H9 (cell line): Measurements from ENCODE around the gene MKX. TPM values are rescaled to one million over a fixed set of nuclear protein-coding genes. Genes with fewer than 3 reads are reported as not detected.

ENCODE experiments used
- DNase-seq: peaks from one replicate; pipeline ENCODE4 v3.0.0-alpha.2; 2017
- H2AFZ ChIP-seq: one replicate; pipeline ENCODE4 v1.6.1; 2013; ENCODE audit warnings: mild to moderate bottlenecking, low read length, control low read depth, moderate library complexity
- H2AK5ac ChIP-seq: 2 replicates; pipeline ENCODE4 v1.6.1; 2013; ENCODE audit warnings: low read length, control low read depth, mixed read lengths; ENCODE audit not compliant: insufficient read length
- H2BK120ac ChIP-seq: one replicate; pipeline ENCODE4 v1.6.1; 2013; ENCODE audit warnings: low read depth, mild to moderate bottlenecking, low read length, control low read depth, inconsistent platforms; ENCODE audit not compliant: poor library complexity, severe bottlenecking
- H2BK12ac ChIP-seq: 2 replicates; pipeline ENCODE4 v1.6.1; 2013; ENCODE audit warnings: low read length, control low read depth, mixed read lengths, low read depth; ENCODE audit not compliant: insufficient read length
- H2BK15ac ChIP-seq: 2 replicates; pipeline ENCODE4 v1.6.1; 2013; ENCODE audit warnings: low read depth, low read length, control low read depth
- H2BK20ac ChIP-seq: one replicate; pipeline ENCODE4 v1.6.1; 2013; ENCODE audit warnings: low read depth, mild to moderate bottlenecking, low read length, control low read depth, inconsistent platforms; ENCODE audit not compliant: poor library complexity, severe bottlenecking
- H2BK5ac ChIP-seq: 2 replicates; pipeline ENCODE4 v1.6.1; 2013; ENCODE audit warnings: low read length, control low read depth, mixed read lengths; ENCODE audit not compliant: insufficient read length
- H3K14ac ChIP-seq: 2 replicates; pipeline ENCODE4 v1.6.1; 2013; ENCODE audit warnings: low read length, control low read depth; ENCODE audit not compliant: insufficient read depth
- H3K18ac ChIP-seq: 2 replicates; pipeline ENCODE4 v1.6.1; 2013; ENCODE audit warnings: low read depth, mild to moderate bottlenecking, mixed read lengths, low read length, control low read depth; ENCODE audit not compliant: insufficient read length
- H3K23ac ChIP-seq: 2 replicates; pipeline ENCODE4 v1.6.1; 2013; ENCODE audit warnings: low read length, control low read depth, mixed read lengths, low read depth; ENCODE audit not compliant: insufficient read length
- H3K23me2 ChIP-seq: 2 replicates; pipeline ENCODE4 v1.6.1; 2013; ENCODE audit warnings: low read depth, mild to moderate bottlenecking, mixed read lengths, low read length, control low read depth; ENCODE audit not compliant: insufficient read length, poor library complexity, severe bottlenecking
- H3K27ac ChIP-seq: 2 replicates; pipeline ENCODE4 v1.5.1; 2013; ENCODE audit warnings: low read length, control low read depth, mixed read lengths, low read depth; ENCODE audit not compliant: insufficient read length
- H3K27me3 ChIP-seq: 2 replicates; pipeline ENCODE4 v1.6.1; 2013; ENCODE audit warnings: low read length, control low read depth, inconsistent platforms; ENCODE audit not compliant: insufficient read depth
- H3K4ac ChIP-seq: 2 replicates; pipeline ENCODE4 v1.6.1; 2013; ENCODE audit warnings: low read depth, mild to moderate bottlenecking, control low read depth, inconsistent platforms, low read length, moderate library complexity
- H3K4me1 ChIP-seq: 2 replicates; pipeline ENCODE4 v1.6.1; 2013; ENCODE audit warnings: low read length, control low read depth, inconsistent platforms; ENCODE audit not compliant: insufficient read depth
- H3K4me2 ChIP-seq: 2 replicates; pipeline ENCODE4 v1.6.1; 2013; ENCODE audit warnings: low read length, control low read depth, mixed read lengths; ENCODE audit not compliant: insufficient read length, insufficient read depth
- H3K56ac ChIP-seq: 2 replicates; pipeline ENCODE4 v1.6.1; 2013; ENCODE audit warnings: low read depth, mild to moderate bottlenecking, mixed read lengths, low read length, control low read depth; ENCODE audit not compliant: insufficient read length
- H3K79me1 ChIP-seq: 2 replicates; pipeline ENCODE4 v1.6.1; 2013; ENCODE audit warnings: low read depth, mild to moderate bottlenecking, moderate library complexity, low read length, control low read depth, inconsistent platforms; ENCODE audit not compliant: insufficient read depth, poor library complexity, severe bottlenecking
- H3K79me2 ChIP-seq: 2 replicates; pipeline ENCODE4 v1.6.1; 2013; ENCODE audit warnings: low read length, control low read depth, inconsistent platforms; ENCODE audit not compliant: insufficient read depth
- H3K9ac ChIP-seq: 2 replicates; pipeline ENCODE4 v1.6.1; 2013; ENCODE audit warnings: low read length, control low read depth, mixed read lengths; ENCODE audit not compliant: insufficient read length; ENCODE audit errors: extremely low read depth
- H3K9me3 ChIP-seq: one replicate; pipeline ENCODE4 v1.6.1; 2013; ENCODE audit warnings: low read depth, low read length, inconsistent platforms; ENCODE audit not compliant: control insufficient read depth
- H3T11ph ChIP-seq: one replicate; pipeline ENCODE4 v1.6.1; 2013; ENCODE audit warnings: mild to moderate bottlenecking, low read length, control low read depth, inconsistent platforms
- H4K20me1 ChIP-seq: one replicate; pipeline ENCODE4 v1.6.1; 2013; ENCODE audit not compliant: control insufficient read depth, insufficient read length, insufficient read depth
- H4K5ac ChIP-seq: 2 replicates; pipeline ENCODE4 v1.6.1; 2013; ENCODE audit warnings: low read depth, mild to moderate bottlenecking, mixed read lengths, low read length, control low read depth; ENCODE audit not compliant: insufficient read length
- H4K8ac ChIP-seq: replicated peaks from 2 replicates; pipeline ENCODE4 v1.6.1; 2013; ENCODE audit warnings: low read length, control low read depth, mixed read lengths, low read depth; ENCODE audit not compliant: insufficient read length
- H4K91ac ChIP-seq: 2 replicates; pipeline ENCODE4 v1.6.1; 2013; ENCODE audit warnings: low read depth, mild to moderate bottlenecking, moderate library complexity, mixed read lengths, low read length, control low read depth; ENCODE audit not compliant: insufficient read length
- H3K27ac Mint-ChIP-seq, 3 experiments: 2 replicates in 2 of 3; 3 replicates in 1 of 3; pipeline ENCODE4 v1.8.0; 2020 to 2021; ENCODE audit warnings: mixed read lengths in 3 of 3, mild to moderate bottlenecking in 1 of 3, moderate library complexity in 1 of 3
- H3K27me3 Mint-ChIP-seq: 2 replicates; pipeline ENCODE4 v1.8.0; 2021; ENCODE audit warnings: low read depth, mild to moderate bottlenecking, moderate library complexity, mixed read lengths
- H3K36me3 Mint-ChIP-seq, 3 experiments: 2 replicates in 2 of 3; 3 replicates in 1 of 3; pipeline ENCODE4 v1.8.0; 2020 to 2021; ENCODE audit warnings: low read depth in 3 of 3, mixed read lengths in 3 of 3; ENCODE audit not compliant: insufficient read depth in 1 of 3
- H3K4me1 Mint-ChIP-seq, 2 experiments: 2 replicates each; pipeline ENCODE4 v1.8.0; 2020; ENCODE audit warnings: mixed read lengths in 2 of 2
- H3K4me3 Mint-ChIP-seq, 2 experiments: 2 replicates in 1 of 2; 3 replicates in 1 of 2; pipeline ENCODE4 v1.8.0; 2020 to 2021; ENCODE audit warnings: mild to moderate bottlenecking in 2 of 2, mixed read lengths in 2 of 2, moderate library complexity in 1 of 2
- H3K9me3 Mint-ChIP-seq, 2 experiments: 2 replicates in 1 of 2; 3 replicates in 1 of 2; pipeline ENCODE4 v1.8.0; 2020; ENCODE audit warnings: mild to moderate bottlenecking in 2 of 2, mixed read lengths in 2 of 2, moderate library complexity in 1 of 2
- CTCF ChIP-seq: fragments of 200-600 bp; sonication (generic); conservative IDR thresholded peaks from 3 replicates; pipeline ENCODE4 v1.8.0; 2021; ENCODE audit warnings: antibody characterized with exemption, mild to moderate bottlenecking
- WGBS: extraction: QIAGEN DNeasy Blood & Tissue Kit; methylation state at CpG from one replicate; pipeline ENCODE4 v1.1.7; 2013; ENCODE audit warnings: missing lambda C conversion rate, low lambda C conversion rate, mixed read lengths; ENCODE audit not compliant: insufficient read length; ENCODE audit errors: extremely low coverage; 5-methylcytosine and 5-hydroxymethylcytosine counted together
- total RNA-seq: library from RNA; stranded (reverse); gene quantifications from 2 replicates; pipeline ENCODE4 v1.2.1, GENCODE V29; 2021

MKX gene
- total RNA-seq, 1 experiment from 2014 or later: 0.46 TPM

- H3K27me3 Mint-ChIP-seq: peaks cover 6% of the 10 kb centered on the region
- no peak overlapping the region for H2BK5ac ChIP-seq
- H3K36me3 Mint-ChIP-seq: no peaks in the 10 kb centered on the region
- no peak overlapping the region for H3K27ac ChIP-seq
- H2BK120ac ChIP-seq: no peak overlapping the region
- no peak overlapping the region for H3K23ac ChIP-seq
- no peak overlapping the region for H3K9ac ChIP-seq
- H2BK12ac ChIP-seq: no peak overlapping the region
- H4K91ac ChIP-seq: no peak overlapping the region
- H3K4me3 Mint-ChIP-seq: no peak overlapping the region
- H3K27me3 ChIP-seq: no peaks in the 10 kb centered on the region
- no peaks in the 10 kb centered on the region for H3K79me1 ChIP-seq
- no peak overlapping the region for H3K4ac ChIP-seq
- H2BK20ac ChIP-seq: no peak overlapping the region
- no peaks in the 10 kb centered on the region for H3K9me3 Mint-ChIP-seq
- no peaks in the 10 kb centered on the region for H3K23me2 ChIP-seq
- H3K4me1 ChIP-seq: no peaks in the 10 kb centered on the region
- no peak; the same call in 2 of the 3 replicates for TF ChIP-seq CTCF
- no peaks in the 10 kb centered on the region for H3K9me3 ChIP-seq
- H3K56ac ChIP-seq: no peak overlapping the region
- no peaks in the 10 kb centered on the region for H3K4me1 Mint-ChIP-seq
- no peak overlapping the region for H4K5ac ChIP-seq
- H3K27ac Mint-ChIP-seq: no peak overlapping the region
- H3K18ac ChIP-seq: no peak overlapping the region
- no peaks in the 10 kb centered on the region for H4K20me1 ChIP-seq
- no peak for DNase-seq
- no peak overlapping the region for H4K8ac ChIP-seq
- no peak overlapping the region for H2BK15ac ChIP-seq
- no peak overlapping the region for H2AK5ac ChIP-seq
- no peak overlapping the region for H2AFZ ChIP-seq
- no CpG with 5 or more reads among the region's 5 CpGs for WGBS
- no peak overlapping the region for H3K4me2 ChIP-seq
- no peak overlapping the region for H3T11ph ChIP-seq
- H3K14ac ChIP-seq: no peak overlapping the region
- H3K79me2 ChIP-seq: no peaks in the 10 kb centered on the region
Measured at GRCh38 chr10:27759483-27760272, 14.1 kb upstream of the MKX start.
